HepG2 (cell line): ENCODE results near the gene NECAP2. TPM values are rescaled to one million over a fixed set of nuclear protein-coding genes. Genes with fewer than 3 reads are reported as not detected.

ENCODE experiments used
- GPN1 ChIP-seq: sonication (generic); formaldehyde crosslinking; IDR thresholded peaks from 2 replicates; pipeline ENCODE4 v1.5.1; 2020; ENCODE audit warnings: missing genetic modification reagents, borderline replicate concordance
- HNF4G ChIP-seq, 2 experiments: sonication (generic) in 1 of 2; formaldehyde crosslinking in 1 of 2; IDR thresholded peaks; 2 replicates each; pipeline versions ENCODE4 v1.4.0 to v1.6.1; 2011 to 2020; ENCODE audit warnings: borderline replicate concordance in 2 of 2, low read depth in 2 of 2, mild to moderate bottlenecking in 2 of 2, low read length in 1 of 2, missing genetic modification reagents in 1 of 2, moderate library complexity in 1 of 2
- MEIS2 ChIP-seq: sonication (generic); formaldehyde crosslinking; IDR thresholded peaks from 2 replicates; pipeline ENCODE4 v1.9.0; 2021; ENCODE audit warnings: mild to moderate bottlenecking, missing genetic modification reagents
- NFIB ChIP-seq: sonication (generic); formaldehyde crosslinking; IDR thresholded peaks from 2 replicates; pipeline ENCODE4 v1.9.0; 2021; ENCODE audit warnings: missing genetic modification reagents, mild to moderate bottlenecking, borderline replicate concordance
- NPAS2 ChIP-seq: sonication (generic); formaldehyde crosslinking; IDR thresholded peaks from 2 replicates; pipeline ENCODE4 v1.8.0; 2022; ENCODE audit warnings: mild to moderate bottlenecking, missing genetic modification reagents, borderline replicate concordance
- PATZ1 ChIP-seq: sonication (generic); formaldehyde crosslinking; IDR thresholded peaks from 2 replicates; pipeline ENCODE4 v1.4.0; 2020; ENCODE audit warnings: missing genetic modification reagents
- SALL1 ChIP-seq: sonication (generic); formaldehyde crosslinking; IDR thresholded peaks from 2 replicates; pipeline ENCODE4 v1.8.0; 2022; ENCODE audit warnings: mild to moderate bottlenecking, missing genetic modification reagents
- SCMH1 ChIP-seq: sonication (generic); formaldehyde crosslinking; IDR thresholded peaks from 2 replicates; pipeline ENCODE4 v1.9.0; 2021; ENCODE audit warnings: missing genetic modification reagents, mild to moderate bottlenecking, borderline replicate concordance
- SIX1 ChIP-seq: sonication (generic); formaldehyde crosslinking; IDR thresholded peaks from 2 replicates; pipeline ENCODE4 v1.4.0; 2020; ENCODE audit warnings: missing genetic modification reagents, borderline replicate concordance
- ZBTB7A ChIP-seq: sonication (generic); formaldehyde crosslinking; IDR thresholded peaks from 2 replicates; pipeline ENCODE4 v1.8.0; 2022; ENCODE audit warnings: mild to moderate bottlenecking, missing genetic modification reagents
- ZKSCAN8 ChIP-seq: IDR thresholded peaks from 2 replicates; pipeline ENCODE4 v1.6.1; 2016; ENCODE audit warnings: borderline replicate concordance, missing genetic modification reagents, missing compliant biosample characterization
- ZNF230 ChIP-seq: sonication (generic); formaldehyde crosslinking; IDR thresholded peaks from 2 replicates; pipeline ENCODE4 v1.4.0; 2020; ENCODE audit warnings: mild to moderate bottlenecking, missing genetic modification reagents
- ZNF432 ChIP-seq: sonication (generic); formaldehyde crosslinking; IDR thresholded peaks from 2 replicates; pipeline ENCODE4 v1.5.0; 2020; ENCODE audit warnings: missing genetic modification reagents, mild to moderate bottlenecking, borderline replicate concordance
- ZNF546 ChIP-seq: sonication (generic); formaldehyde crosslinking; conservative IDR thresholded peaks from 2 replicates; pipeline ENCODE4 v1.8.1; 2023; ENCODE audit warnings: mild to moderate bottlenecking, missing genetic modification reagents
- ZNF574 ChIP-seq: sonication (generic); formaldehyde crosslinking; IDR thresholded peaks from 2 replicates; pipeline ENCODE4 v1.4.0; 2020; ENCODE audit warnings: missing genetic modification reagents
- ZNF773 ChIP-seq: sonication (generic); formaldehyde crosslinking; IDR thresholded peaks from 2 replicates; pipeline ENCODE4 v1.4.0; 2020; ENCODE audit warnings: missing genetic modification reagents, borderline replicate concordance
- ZSCAN20 ChIP-seq: sonication (generic); formaldehyde crosslinking; IDR thresholded peaks from 2 replicates; pipeline ENCODE4 v1.4.0; 2020; ENCODE audit warnings: missing genetic modification reagents, mild to moderate bottlenecking, borderline replicate concordance
- polyA plus RNA-seq, 8 experiments: library from polyadenylated mRNA; depleted of rRNA in 3 of 8; stranded (reverse) in 7 of 8; unstranded in 1 of 8; fragments of >200 nt; fragmentation: Illumina TruSeq in 4 of 8; extraction: Trizol in 4 of 8; gene quantifications; 2 replicates each; pipeline versions ENCODE4 v1.2.1 to v1.2.3, GENCODE V29; 2011 to 2016; ENCODE audit warnings: low read depth in 4 of 8, missing spikeins in 1 of 8, mixed read lengths in 1 of 8; ENCODE audit not compliant: insufficient read depth in 1 of 8
- total RNA-seq, 5 experiments: library from RNA; depleted of rRNA; stranded (reverse); fragments of >200 nt; fragmentation: Illumina TruSeq; extraction: Trizol; gene quantifications; 2 replicates each; pipeline ENCODE4 v1.2.3, GENCODE V29; 2016; ENCODE audit warnings: low read depth in 1 of 5
- TF ChIP-seq, protein P1 (sequence below): IDR thresholded peaks from 2 replicates; pipeline ENCODE4 v1.6.1; 2016
- TF ChIP-seq, protein P2 (sequence below): IDR thresholded peaks from 2 replicates; pipeline ENCODE4 v1.6.1; 2016; ENCODE audit warnings: missing biosample characterization, missing genetic modification reagents, low read depth

Gene NECAP2
- total and polyA plus RNA-seq, 2 of the 13 experiments (the other 11 are each of a cell fraction or from before 2014, with no cell fraction given), result 38.5 to 52.3 TPM

DNA sequence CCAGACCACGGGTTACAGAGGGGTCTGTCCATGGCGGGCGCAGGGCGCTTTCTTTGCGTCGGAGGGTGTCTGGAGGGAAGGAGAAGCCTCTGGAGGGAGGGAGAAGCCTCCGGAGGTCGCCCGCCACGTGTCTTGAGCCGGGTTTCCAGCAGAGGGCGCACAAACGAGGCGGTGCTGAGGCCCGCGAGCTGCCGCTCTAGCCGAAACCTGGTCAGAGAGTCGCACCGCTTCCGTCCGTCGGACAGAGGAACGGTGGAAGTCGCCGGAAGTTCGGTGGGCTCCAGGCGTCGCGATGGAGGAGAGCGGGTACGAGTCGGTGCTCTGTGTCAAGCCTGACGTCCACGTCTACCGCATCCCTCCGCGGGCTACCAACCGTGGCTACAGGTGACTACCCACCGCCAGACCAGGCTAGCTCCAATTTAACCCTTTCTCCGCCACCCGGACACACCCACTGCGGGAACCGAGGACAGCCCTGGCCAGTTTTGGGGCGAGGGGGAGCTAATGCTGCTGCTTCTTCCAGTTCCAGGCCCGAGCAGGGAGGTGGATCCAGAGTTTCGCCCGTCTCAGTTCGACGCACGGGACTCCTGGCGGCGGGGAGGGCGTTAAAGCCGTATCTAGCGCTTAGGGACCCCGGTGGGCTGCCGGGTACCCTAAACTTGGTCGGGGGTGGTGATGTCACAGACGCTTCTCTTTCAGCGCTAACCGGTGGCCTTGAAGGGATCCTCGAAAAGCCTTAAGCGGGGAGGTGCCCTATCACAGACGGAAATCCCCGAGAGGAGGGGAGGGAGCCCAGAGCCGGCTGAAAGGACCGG lies at the start of gene NECAP2 (continued):
- TF ChIP-seq ZNF574 (peak; percentile 100), HNF4G (IDR thresholded peaks at IDR 0.05; ENCODE audit: borderline replicate concordance, low read depth, low read length) (no peak), HNF4G (CRISPR knock-in tag; IDR thresholded peaks at IDR 0.05; ENCODE audit: borderline replicate concordance, low read depth) (peak; percentile 33; the same call in 1 of the 2 replicates), ZNF432 (CRISPR knock-in tag) (no peak), SCMH1 (CRISPR knock-in tag) (no peak), MEIS2 (CRISPR knock-in tag) (peak; percentile 40; the same call in 1 of the 2 replicates), NPAS2 (no peak), ZBTB7A (CRISPR knock-in tag) (no peak), ZNF230 (CRISPR knock-in tag) (0 out of 2 replicates have a peak, but pooled peaks have one; percentile 53), ZKSCAN8 (CRISPR knock-in tag) (no peak), PATZ1 (peak; percentile 37; the same call in 1 of the 2 replicates), ZNF546 (CRISPR knock-in tag) (peak; percentile 26; the same call in 1 of the 2 replicates), SIX1 (CRISPR knock-in tag) (0 out of 2 replicates have a peak, but pooled peaks have one; percentile 15), ZSCAN20 (CRISPR knock-in tag) (no peak), GPN1 (CRISPR knock-in tag) (no peak), SALL1 (CRISPR knock-in tag) (peak; percentile 90), NFIB (CRISPR knock-in tag) (no peak), ZNF773 (CRISPR knock-in tag) (no peak)
- TF ChIP-seq, protein P1, sequence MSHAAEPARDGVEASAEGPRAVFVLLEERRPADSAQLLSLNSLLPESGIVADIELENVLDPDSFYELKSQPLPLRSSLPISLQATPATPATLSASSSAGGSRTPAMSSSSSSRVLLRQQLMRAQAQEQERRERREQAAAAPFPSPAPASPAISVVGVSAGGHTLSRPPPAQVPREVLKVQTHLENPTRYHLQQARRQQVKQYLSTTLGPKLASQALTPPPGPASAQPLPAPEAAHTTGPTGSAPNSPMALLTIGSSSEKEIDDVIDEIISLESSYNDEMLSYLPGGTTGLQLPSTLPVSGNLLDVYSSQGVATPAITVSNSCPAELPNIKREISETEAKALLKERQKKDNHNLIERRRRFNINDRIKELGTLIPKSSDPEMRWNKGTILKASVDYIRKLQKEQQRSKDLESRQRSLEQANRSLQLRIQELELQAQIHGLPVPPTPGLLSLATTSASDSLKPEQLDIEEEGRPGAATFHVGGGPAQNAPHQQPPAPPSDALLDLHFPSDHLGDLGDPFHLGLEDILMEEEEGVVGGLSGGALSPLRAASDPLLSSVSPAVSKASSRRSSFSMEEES (CRISPR knock-in tag), result peak; percentile 71
- TF ChIP-seq, protein P2, sequence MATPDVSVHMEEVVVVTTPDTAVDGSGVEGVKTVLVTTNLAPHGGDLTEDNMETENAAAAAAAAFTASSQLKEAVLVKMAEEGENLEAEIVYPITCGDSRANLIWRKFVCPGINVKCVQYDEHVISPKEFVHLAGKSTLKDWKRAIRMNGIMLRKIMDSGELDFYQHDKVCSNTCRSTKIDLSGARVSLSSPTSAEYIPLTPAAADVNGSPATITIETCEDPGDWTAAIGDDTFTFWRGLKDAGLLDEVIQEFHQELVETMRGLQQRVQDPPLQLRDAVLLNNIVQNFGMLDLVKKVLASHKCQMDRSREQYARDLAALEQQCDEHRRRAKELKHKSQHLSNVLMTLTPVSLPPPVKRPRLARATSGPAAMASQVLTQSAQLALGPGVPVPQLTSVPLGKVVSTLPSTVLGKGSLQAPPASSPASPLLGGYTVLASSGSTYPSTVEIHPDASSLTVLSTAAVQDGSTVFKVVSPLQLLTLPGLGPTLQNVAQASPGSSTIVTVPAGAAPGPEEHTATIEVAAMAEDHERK (CRISPR knock-in tag), result no peak
